ENCODE results near the gene SND1.

SND1 gene
- total RNA-seq = 146 to 152 reads per million in 2 donors

GRCh38 chr7:127651556-127652332 is at the start of gene SND1:
Gene SND1, plus strand, starts transcription at chr7:127652194. Its CDS starts 180 bp downstream, at chr7:127652374.
- DNase-seq = peak; percentile 93 to 100 (median 99)

- DNase-seq = no peak
Measured at GRCh38 chr7:127608446-127608845, 43.5 kb upstream of the SND1 start.

- DNase-seq = no peak
Measured at GRCh38 chr7:127609297-127609696, 42.7 kb upstream of the SND1 start.

DNA sequence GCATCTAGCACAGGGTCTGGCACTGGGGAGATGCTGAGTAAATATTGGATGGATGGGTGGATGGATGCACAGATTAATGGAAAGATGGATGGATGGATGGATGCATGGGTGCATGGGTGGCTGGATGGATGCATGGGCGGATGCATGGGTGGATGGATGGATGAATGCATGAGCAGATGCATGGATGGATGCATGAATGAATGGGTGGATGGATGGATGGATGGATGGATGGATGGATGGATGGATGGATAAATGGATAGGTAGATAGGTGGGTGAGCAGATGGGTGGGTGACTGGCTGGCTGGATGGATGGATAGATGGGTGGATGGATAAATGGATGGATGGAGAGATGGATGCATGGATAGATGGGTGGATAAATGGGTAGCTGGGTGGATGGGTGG is 39.7 kb upstream of the SND1 start:
- DNase-seq = no peak

DNA sequence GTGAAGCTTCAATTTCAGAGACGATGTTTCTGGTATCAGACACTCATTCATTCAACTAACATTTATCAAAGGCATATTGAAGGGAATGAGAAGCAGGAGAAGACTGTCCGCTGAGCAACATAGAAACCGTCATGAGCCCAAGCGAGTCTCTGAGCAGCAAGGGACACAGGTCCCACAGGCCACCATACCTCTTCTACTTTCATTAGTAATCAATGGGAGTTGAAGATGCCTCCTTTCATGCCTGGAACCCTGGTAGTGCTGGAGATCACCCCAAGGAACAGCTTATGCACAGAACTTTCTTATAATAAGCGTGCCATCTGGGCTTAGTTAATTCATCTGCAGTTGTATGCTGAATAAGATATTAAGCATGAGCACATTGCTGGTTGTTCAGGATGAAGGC is 35.3 kb upstream of the SND1 start:
- DNase-seq = no peak

- DNase-seq = no peak
Measured at GRCh38 chr7:127618042-127618441, 34.0 kb upstream of the SND1 start, which contains the start of gene PAX4. Gene PAX4, minus strand, starts transcription at chr7:127618142. Its CDS starts 2,214 bp downstream, at chr7:127615928.

DNA sequence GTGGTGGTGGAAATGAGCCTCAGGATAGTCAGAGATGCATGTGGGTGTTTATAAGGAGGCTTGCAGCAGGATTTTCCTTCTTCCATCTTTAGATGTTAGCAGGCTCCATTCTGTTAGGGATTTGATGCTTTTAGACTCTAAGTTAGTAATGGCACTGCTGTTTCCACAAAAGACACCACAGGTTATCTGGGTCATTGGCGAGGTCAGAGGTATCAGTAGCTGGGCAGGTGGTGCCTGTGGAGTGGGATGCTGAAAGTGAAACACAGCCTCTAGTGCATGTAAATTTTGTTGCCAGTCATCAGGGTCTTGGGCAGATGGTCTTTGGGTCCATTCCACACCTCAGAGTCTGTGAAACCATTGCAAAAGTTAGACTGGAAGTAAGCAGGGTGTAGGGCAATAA is 33.2 kb upstream of the SND1 start:
- no peak for DNase-seq

- no peak for DNase-seq
Measured at GRCh38 chr7:127619681-127620405, 32.2 kb upstream of the SND1 start.

GRCh38 chr7:127620406-127621233 is 31.4 kb upstream of the SND1 start:
- no peak for DNase-seq

GRCh38 chr7:127625331-127625730 is 26.7 kb upstream of the SND1 start:
- DNase-seq = no peak

GRCh38 chr7:127628445-127628844 is 23.5 kb upstream of the SND1 start:
- DNase-seq = no peak

DNA sequence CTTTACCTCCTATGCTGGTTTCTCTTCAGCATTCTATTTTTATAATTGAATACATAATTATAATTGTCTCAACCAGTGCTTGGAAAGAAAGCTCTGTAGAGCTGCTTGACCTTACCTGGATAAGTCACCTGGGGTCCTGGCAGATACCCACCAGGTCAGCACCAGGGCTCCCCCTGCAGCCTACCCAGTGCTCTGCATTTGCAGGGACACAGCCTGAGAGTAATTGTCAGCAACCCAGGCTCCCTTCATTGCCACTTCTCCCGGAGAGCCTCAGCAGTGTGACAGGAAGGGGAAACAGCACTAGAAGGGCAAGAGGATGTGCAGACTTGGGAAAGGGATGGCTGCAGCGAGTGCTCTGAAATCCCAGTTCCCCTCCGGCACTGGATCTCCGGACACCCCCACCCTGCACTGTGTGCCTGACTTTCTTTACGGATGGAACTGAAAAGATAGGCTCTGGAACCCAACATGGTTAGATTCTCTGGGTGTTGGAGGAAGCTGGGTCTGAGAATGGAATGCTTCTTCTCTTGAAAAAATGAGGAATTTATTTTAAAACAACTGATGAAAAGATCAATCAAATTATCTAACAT is 22.6 kb upstream of the SND1 start:
- DNase-seq = peak in 1 of 5 experiments; percentile 14

DNA sequence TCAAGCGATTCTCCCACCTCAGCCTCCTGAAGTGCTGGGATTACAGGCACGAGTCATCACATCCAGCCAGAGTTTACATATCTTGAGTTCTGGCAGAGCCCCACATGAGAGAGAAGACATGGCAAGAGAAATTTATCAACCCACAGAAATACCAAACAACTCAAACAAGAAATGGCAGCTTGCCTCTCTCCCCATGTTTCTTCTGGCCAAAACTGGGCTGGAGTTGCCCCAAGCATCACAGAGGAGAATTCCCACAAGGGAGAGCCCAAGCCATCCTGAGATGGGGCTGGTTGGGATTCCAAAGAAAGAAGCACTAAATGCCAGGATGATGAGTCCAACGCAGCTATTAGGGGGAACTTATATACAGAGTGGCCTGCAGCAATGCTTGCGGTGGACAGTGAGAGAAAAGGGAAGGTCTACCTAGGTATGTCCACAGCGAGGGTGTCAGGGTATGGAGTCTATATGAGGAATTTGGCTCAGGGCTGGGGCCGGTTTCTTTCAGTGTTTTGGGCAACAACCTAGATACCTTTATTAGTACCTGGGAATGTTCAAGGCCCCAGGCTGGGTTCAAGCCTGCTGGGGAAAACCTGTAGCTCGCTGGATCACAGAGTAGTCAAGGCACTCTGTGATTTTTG is 19.6 kb upstream of the SND1 start:
- no peak for DNase-seq

DNA sequence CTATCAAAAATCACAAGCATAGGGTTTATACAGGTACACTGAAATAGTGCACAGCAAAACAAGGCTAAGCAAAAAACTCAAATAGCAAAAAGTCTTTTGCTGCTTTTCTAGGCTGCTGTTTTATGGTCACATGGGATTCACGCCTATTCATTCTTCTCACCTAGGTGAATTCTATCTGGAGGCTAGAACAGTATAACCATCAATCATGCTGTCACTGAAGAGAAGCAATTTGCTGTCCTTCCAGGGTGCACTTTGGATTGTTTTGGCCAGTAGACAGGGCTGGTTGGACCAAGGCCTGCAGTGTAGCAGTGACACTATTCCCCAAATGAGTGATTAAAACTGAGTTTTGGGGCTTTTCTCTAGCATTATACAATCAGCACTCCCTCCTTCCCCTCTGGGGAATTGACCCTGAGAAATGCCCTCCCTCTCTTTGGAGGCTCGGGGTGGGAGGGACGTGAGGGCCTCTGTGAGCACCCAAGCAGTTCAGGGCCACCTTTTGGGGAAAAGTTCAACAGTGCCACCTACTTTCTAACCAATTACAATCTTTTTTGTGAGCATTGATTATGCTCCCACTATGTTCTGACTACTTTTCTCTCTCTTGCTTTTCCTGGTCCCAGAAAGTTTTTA is 16.2 kb upstream of the SND1 start:
- no peak for DNase-seq

- DNase-seq = no peak
Measured at GRCh38 chr7:127638197-127638596, 13.8 kb upstream of the SND1 start.

GRCh38 chr7:127644484-127644883 is 7.5 kb upstream of the SND1 start:
- DNase-seq = no peak

- DNase-seq = no peak
Measured at GRCh38 chr7:127647636-127648035, 4.4 kb upstream of the SND1 start.

- DNase-seq = no peak
Measured at GRCh38 chr7:127648986-127649385, 3.0 kb upstream of the SND1 start.

GRCh38 chr7:127650847-127651555 is 993 bp upstream of the SND1 start:
- DNase-seq = peak in 1 of 5 experiments; percentile 57

DNA sequence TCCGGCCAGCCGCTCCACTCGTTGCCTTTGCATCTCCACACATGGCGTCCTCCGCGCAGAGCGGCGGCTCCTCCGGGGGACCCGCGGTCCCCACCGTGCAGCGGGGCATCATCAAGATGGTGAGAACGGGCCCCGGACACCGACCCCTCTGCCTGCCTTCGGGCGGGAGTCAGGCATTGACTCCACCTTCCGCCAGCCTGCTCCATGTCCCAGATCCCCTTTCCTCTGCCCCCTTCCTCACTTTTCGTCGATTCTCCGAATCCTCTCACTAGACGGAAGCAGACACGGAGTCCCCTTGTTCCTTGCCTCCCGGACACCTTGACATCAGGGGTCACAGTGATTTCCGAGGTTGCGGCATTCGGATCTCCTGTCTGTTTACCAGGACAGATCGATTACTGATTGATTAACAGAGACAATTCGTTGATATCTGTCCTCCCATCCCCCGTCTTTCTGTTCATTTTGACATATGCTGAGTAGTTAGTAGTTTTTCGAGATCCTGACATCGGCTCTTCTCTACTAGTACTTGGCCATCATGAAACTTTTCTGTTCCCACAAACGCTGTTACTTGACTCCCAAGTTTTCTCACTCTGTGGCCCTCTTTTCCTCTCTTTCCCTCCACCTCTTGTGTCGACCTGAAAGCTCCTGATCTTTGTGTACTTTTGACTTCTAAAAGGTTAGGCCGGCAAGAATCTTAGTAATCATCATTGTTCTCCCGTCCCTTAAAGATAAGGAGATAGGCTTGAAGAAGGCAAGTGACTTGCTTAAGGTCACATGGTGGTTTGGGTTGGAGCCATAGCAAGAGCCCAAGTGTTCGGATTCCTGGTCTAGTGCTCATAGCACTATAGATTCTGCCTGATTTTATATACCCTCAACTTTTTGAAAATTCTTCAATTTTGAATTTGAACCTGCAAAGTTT is 597 bp downstream of the SND1 start:
- DNase-seq = peak in 1 of 5 experiments; percentile 47

All from T-helper 2 cell (primary cell).